CD14-positive monocyte (primary cell): ENCODE results near the gene APOE. TPM values are rescaled to one million over a fixed set of nuclear protein-coding genes. Genes with fewer than 3 reads are reported as not detected.

ENCODE experiments used
- DNase-seq, 3 donors: peaks; one replicate each; pipeline ENCODE4 v3.0.0-alpha.2; 2011 to 2022
- H2AFZ ChIP-seq: 2 replicates; pipeline ENCODE4 v1.6.0; 2012; ENCODE audit warnings: mild to moderate bottlenecking, low read depth, low read length, inconsistent platforms; ENCODE audit not compliant: insufficient read depth, poor library complexity, severe bottlenecking
- H3K27ac ChIP-seq, 2 donors: 1 replicate in 1 of 2; 2 replicates in 1 of 2; pipeline ENCODE4 v1.5.1; 2012 to 2013; ENCODE audit warnings: low read length in 2 of 2, control low read depth in 1 of 2, inconsistent platforms in 1 of 2, low read depth in 1 of 2, mild to moderate bottlenecking in 1 of 2
- H3K27me3 ChIP-seq, 2 donors: one replicate each; pipeline versions ENCODE4 v1.6.0 to v1.6.1; 2011 to 2013; ENCODE audit warnings: low read length in 2 of 2; ENCODE audit not compliant: control insufficient read depth in 2 of 2, insufficient read depth in 2 of 2
- H3K36me3 ChIP-seq, 2 donors: replicated peaks in 1 of 2; 1 replicate in 1 of 2; 2 replicates in 1 of 2; pipeline versions ENCODE4 v1.5.1 to v1.6.1; 2012 to 2013; ENCODE audit warnings: low read length in 2 of 2, control low read depth in 1 of 2, inconsistent platforms in 1 of 2, mild to moderate bottlenecking in 1 of 2; ENCODE audit not compliant: insufficient read depth in 2 of 2, control insufficient read depth in 1 of 2
- H3K4me1 ChIP-seq, 2 donors: 1 replicate in 1 of 2; 2 replicates in 1 of 2; pipeline versions ENCODE4 v1.5.1 to v1.6.1; 2012 to 2013; ENCODE audit warnings: low read length in 2 of 2, control low read depth in 1 of 2, inconsistent platforms in 1 of 2, mild to moderate bottlenecking in 1 of 2, moderate library complexity in 1 of 2; ENCODE audit not compliant: insufficient read depth in 2 of 2, control insufficient read depth in 1 of 2
- H3K4me2 ChIP-seq: replicated peaks from 2 replicates; pipeline ENCODE3; 2012; ENCODE audit warnings: low read length, moderate library complexity, mild to moderate bottlenecking; ENCODE audit not compliant: poor library complexity, severe bottlenecking; ENCODE audit errors: extremely low read depth
- H3K4me3 ChIP-seq, 3 experiments: fragments of 200-600 bp in 1 of 3; sonication (generic) in 1 of 3; replicated peaks in 1 of 3; 1 replicate in 2 of 3; 2 replicates in 1 of 3; pipeline ENCODE4 v1.5.1; 2011 to 2013; ENCODE audit warnings: low read length in 3 of 3, mild to moderate bottlenecking in 3 of 3, control low read depth in 2 of 3, low read depth in 2 of 3, inconsistent platforms in 1 of 3, moderate library complexity in 1 of 3
- H3K79me2 ChIP-seq: 2 replicates; pipeline ENCODE4 v1.6.0; 2012; ENCODE audit warnings: mild to moderate bottlenecking, control low read depth, inconsistent platforms, low read length, moderate library complexity; ENCODE audit not compliant: insufficient read depth
- H3K9ac ChIP-seq: 2 replicates; pipeline ENCODE4 v1.6.0; 2017; ENCODE audit warnings: low read length, mild to moderate bottlenecking; ENCODE audit not compliant: insufficient read depth, poor library complexity, severe bottlenecking
- H3K9me3 ChIP-seq, 2 donors: replicated peaks in 1 of 2; 1 replicate in 1 of 2; 2 replicates in 1 of 2; pipeline versions ENCODE4 v1.5.1 to v1.6.1; 2012 to 2013; ENCODE audit warnings: low read length in 2 of 2, control low read depth in 1 of 2; ENCODE audit not compliant: control insufficient read depth in 1 of 2, insufficient read depth in 1 of 2
- H4K20me1 ChIP-seq: 2 replicates; pipeline ENCODE4 v1.6.0; 2012; ENCODE audit warnings: mild to moderate bottlenecking, low read length, control low read depth, moderate library complexity; ENCODE audit not compliant: insufficient read depth
- H3K27ac Mint-ChIP-seq, 7 donors: one replicate each; pipeline ENCODE4 v1.8.0; 2020; ENCODE audit warnings: mild to moderate bottlenecking in 7 of 7, mixed read lengths in 7 of 7, moderate library complexity in 6 of 7, inconsistent platforms in 2 of 7
- H3K27me3 Mint-ChIP-seq, 3 donors: one replicate each; pipeline ENCODE4 v1.8.0; 2021 to 2022; ENCODE audit warnings: low read depth in 3 of 3, mild to moderate bottlenecking in 3 of 3, mixed read lengths in 3 of 3, moderate library complexity in 3 of 3, inconsistent platforms in 1 of 3
- H3K36me3 Mint-ChIP-seq, 2 donors: one replicate each; pipeline ENCODE4 v1.8.0; 2020; ENCODE audit warnings: mixed read lengths in 2 of 2, inconsistent platforms in 1 of 2, mild to moderate bottlenecking in 1 of 2
- H3K4me1 Mint-ChIP-seq: one replicate; pipeline ENCODE4 v1.8.0; 2020; ENCODE audit warnings: mild to moderate bottlenecking, mixed read lengths
- H3K4me3 Mint-ChIP-seq, 2 donors: one replicate each; pipeline ENCODE4 v1.8.0; 2020; ENCODE audit warnings: mild to moderate bottlenecking in 2 of 2, mixed read lengths in 2 of 2, moderate library complexity in 1 of 2
- H3K9me3 Mint-ChIP-seq, 7 donors: one replicate each; pipeline ENCODE4 v1.8.0; 2020 to 2022; ENCODE audit warnings: mixed read lengths in 7 of 7, mild to moderate bottlenecking in 6 of 7, moderate library complexity in 6 of 7, inconsistent platforms in 2 of 7
- WGBS: methylation state at CpG from one replicate; pipeline ENCODE4 v1.1.5; 2013; ENCODE audit warnings: missing lambda C conversion rate; ENCODE audit not compliant: insufficient coverage; 5-methylcytosine and 5-hydroxymethylcytosine counted together
- intact Hi-C, 2 donors: fragments of 100-400 bp; cut with micrococcal nuclease; formaldehyde crosslinking; loops; one replicate each; pipeline versions ENCODE4 v1.15.0 to v1.15.1; 2023
- polyA plus RNA-seq, 3 donors: library from polyadenylated mRNA; depleted of rRNA in 1 of 3; unstranded in 2 of 3; stranded (reverse) in 1 of 3; fragments of 300-500 nt in 2 of 3; fragments of >200 nt in 1 of 3; fragmentation: Illumina TruSeq in 2 of 3; gene quantifications; 1 replicate in 2 of 3; 2 replicates in 1 of 3; pipeline ENCODE4 v1.2.3, GENCODE V29; 2012 to 2021
- TF ChIP-seq, protein P1 (sequence below): fragments of 200-600 bp; IDR thresholded peaks from one replicate; pipeline ENCODE4 v1.8.0; 2022; ENCODE audit warnings: antibody characterized with exemption, mild to moderate bottlenecking

APOE gene
- polyA plus RNA-seq, 3 donors, result 0.30 to 1.0 TPM; not detected in 1

DNA sequence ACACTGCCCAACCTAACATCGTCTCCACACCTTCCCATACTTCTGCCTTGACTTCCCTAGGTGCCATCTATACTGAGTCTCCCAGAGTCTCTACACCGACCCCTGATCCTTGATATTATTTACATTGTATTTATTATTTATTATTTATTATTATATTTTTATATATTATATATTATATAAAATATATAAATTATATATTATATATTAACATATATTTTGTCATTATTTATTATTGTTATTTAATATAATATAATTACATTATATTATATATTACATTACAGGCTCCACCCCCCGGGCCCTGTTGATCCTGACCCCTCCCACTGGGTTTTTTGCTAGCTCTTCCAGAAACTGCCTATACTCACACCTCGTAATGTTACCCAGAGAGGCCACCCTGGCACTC is 32.9 kb upstream of the APOE start:
- H3K27me3 ChIP-seq, result no peaks in the 10 kb centered on the region
- Mint-ChIP-seq H3K36me3 (peaks cover 31 to 58% of the 10 kb centered on the region in 2 donors), H3K27ac (no peak overlapping the region), H3K9me3 (no peaks in the 10 kb centered on the region), H3K4me3 (no peak overlapping the region), H3K4me1 (peaks cover 36% of the 10 kb centered on the region), H3K27me3 (peaks cover 1 to 3% (median 2%) of the 10 kb centered on the region in 3 donors)
- peaks cover 33% of the 10 kb centered on the region in 2 donors for H3K4me1 ChIP-seq
- peaks cover 10 to 36% of the 10 kb centered on the region in 2 donors for H3K36me3 ChIP-seq
- no peak overlapping the region for H3K4me3 ChIP-seq
- H3K79me2 ChIP-seq, result no peaks in the 10 kb centered on the region
- H4K20me1 ChIP-seq, result no peaks in the 10 kb centered on the region
- H3K4me2 ChIP-seq, result no peak overlapping the region
- TF ChIP-seq, protein P1, sequence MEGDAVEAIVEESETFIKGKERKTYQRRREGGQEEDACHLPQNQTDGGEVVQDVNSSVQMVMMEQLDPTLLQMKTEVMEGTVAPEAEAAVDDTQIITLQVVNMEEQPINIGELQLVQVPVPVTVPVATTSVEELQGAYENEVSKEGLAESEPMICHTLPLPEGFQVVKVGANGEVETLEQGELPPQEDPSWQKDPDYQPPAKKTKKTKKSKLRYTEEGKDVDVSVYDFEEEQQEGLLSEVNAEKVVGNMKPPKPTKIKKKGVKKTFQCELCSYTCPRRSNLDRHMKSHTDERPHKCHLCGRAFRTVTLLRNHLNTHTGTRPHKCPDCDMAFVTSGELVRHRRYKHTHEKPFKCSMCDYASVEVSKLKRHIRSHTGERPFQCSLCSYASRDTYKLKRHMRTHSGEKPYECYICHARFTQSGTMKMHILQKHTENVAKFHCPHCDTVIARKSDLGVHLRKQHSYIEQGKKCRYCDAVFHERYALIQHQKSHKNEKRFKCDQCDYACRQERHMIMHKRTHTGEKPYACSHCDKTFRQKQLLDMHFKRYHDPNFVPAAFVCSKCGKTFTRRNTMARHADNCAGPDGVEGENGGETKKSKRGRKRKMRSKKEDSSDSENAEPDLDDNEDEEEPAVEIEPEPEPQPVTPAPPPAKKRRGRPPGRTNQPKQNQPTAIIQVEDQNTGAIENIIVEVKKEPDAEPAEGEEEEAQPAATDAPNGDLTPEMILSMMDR, result no peak
- no peak overlapping the region for H3K27ac ChIP-seq
- WGBS, result 84% methylated on average over 3 of the region's 4 CpGs
- intact Hi-C loops, result no loop called here
- no peak for DNase-seq
- no peak overlapping the region for H3K9ac ChIP-seq
- H2AFZ ChIP-seq, result no peak overlapping the region
- H3K9me3 ChIP-seq, result no peaks in the 10 kb centered on the region

DNA sequence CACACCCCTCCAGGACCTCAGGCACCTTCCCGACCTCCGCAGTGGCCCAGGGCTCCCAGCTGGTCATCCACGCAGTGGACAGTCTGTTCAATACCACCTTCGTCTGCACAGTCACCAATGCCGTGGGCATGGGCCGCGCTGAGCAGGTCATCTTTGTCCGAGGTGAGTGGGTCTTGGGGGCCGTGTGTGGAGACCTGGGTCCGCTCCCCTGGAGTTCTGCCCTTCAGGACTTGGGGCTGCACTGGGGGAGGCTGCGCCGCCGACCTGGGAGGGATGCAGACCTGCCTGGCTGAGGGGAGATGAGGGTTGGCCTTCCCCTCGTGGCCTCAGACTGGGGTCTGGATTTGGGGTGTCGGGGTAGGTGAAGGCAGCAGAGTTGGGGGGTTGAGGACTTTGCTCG is 31.3 kb upstream of the APOE start:
- Histone ChIP-seq H3K79me2 (no peaks in the 10 kb centered on the region), H3K36me3 (peaks cover 12 to 36% of the 10 kb centered on the region in 2 donors), H3K27me3 (no peaks in the 10 kb centered on the region), H3K27ac (no peak overlapping the region), H3K4me1 (peaks cover 17 to 18% of the 10 kb centered on the region in 2 donors), H2AFZ (no peak overlapping the region), H3K9me3 (no peaks in the 10 kb centered on the region), H3K4me2 (no peak overlapping the region), H4K20me1 (no peaks in the 10 kb centered on the region), H3K9ac (no peak overlapping the region), H3K4me3 (no peak overlapping the region)
- Mint-ChIP-seq H3K27me3 (peaks cover 1 to 3% (median 2%) of the 10 kb centered on the region in 3 donors), H3K9me3 (peaks cover 0 to 2% (median 0%) of the 10 kb centered on the region in 7 donors), H3K27ac (no peak overlapping the region), H3K4me1 (peaks cover 20% of the 10 kb centered on the region), H3K4me3 (no peak overlapping the region), H3K36me3 (peaks cover 30 to 68% of the 10 kb centered on the region in 2 donors)
- TF ChIP-seq, protein P1, result no peak
- no peak for DNase-seq
- 98% methylated on average over 11 of the region's 16 CpGs for WGBS
- intact Hi-C loops, result no loop called here
